Measurements from ENCODE around the gene JARID2.

The JARID2 gene

GRCh38 chr6:15489261-15489962, 243.5 kb downstream of the JARID2 start:
- TF ChIP-seq SPI1 (IDR thresholded peaks at IDR 0.05; ENCODE audit: low read depth, low read length): no peak
- TF ChIP-seq TAF1 (IDR thresholded peaks at IDR 0.05; ENCODE audit: low read depth, low read length): no peak
- TF ChIP-seq POU2F2 (IDR thresholded peaks at IDR 0.05; ENCODE audit: low read depth, low read length): no peak
- FAIRE-seq: no peak
- no peak for DNase-seq (ENCODE audit: insufficient read length, low spot score)

- FAIRE-seq (no peak), DNase-seq (ENCODE audit: insufficient read length, low spot score) (no peak)
- TF ChIP-seq POLR2AphosphoS5 (IDR thresholded peaks at IDR 0.05; ENCODE audit: low read depth, low read length) (no peak), TAF1 (IDR thresholded peaks at IDR 0.05; ENCODE audit: low read depth, low read length) (no peak), PAX5 (IDR thresholded peaks at IDR 0.05; ENCODE audit: insufficient read depth, low read length, severe bottlenecking) (no peak), POLR2A (IDR thresholded peaks at IDR 0.05; ENCODE audit: low read depth, low read length) (no peak), POU2F2 (IDR thresholded peaks at IDR 0.05; ENCODE audit: low read depth, low read length) (no peak), SPI1 (IDR thresholded peaks at IDR 0.05; ENCODE audit: low read depth, low read length) (no peak)
These were observed 244.6 kb downstream of the JARID2 start for GRCh38 chr6:15490242-15491100.

GRCh38 chr6:15491255-15491985, 245.6 kb downstream of the JARID2 start:
- peak; percentile 79 for FAIRE-seq
- peak; percentile 60 for DNase-seq (ENCODE audit: insufficient read length, low spot score)
- TF ChIP-seq POLR2AphosphoS5 (IDR thresholded peaks at IDR 0.05; ENCODE audit: low read depth, low read length) (no peak; the same call in 1 of the 2 replicates), SPI1 (IDR thresholded peaks at IDR 0.05; ENCODE audit: low read depth, low read length) (no peak), PAX5 (IDR thresholded peaks at IDR 0.05; ENCODE audit: insufficient read depth, low read length, severe bottlenecking) (no peak)

DNA sequence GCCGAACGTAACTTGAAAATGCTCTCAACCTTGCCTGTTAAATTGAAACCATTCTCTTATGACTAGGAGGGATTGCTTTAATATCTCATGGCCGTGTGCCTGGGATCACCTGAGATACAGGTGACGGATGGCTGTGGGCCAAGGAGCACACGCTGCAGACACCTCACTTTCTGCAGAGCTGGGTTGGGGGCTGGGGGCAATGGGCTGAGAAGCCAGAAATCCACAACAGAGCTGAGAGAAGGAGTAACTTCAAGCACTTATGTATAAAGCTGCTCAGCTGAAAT, 246.1 kb downstream of the JARID2 start:
- DNase-seq (ENCODE audit: insufficient read length, low spot score) (no peak), FAIRE-seq (no peak)
- TF ChIP-seq POLR2A (IDR thresholded peaks at IDR 0.05; ENCODE audit: low read depth, low read length) (no peak), POU2F2 (IDR thresholded peaks at IDR 0.05; ENCODE audit: low read depth, low read length) (no peak), PAX5 (IDR thresholded peaks at IDR 0.05; ENCODE audit: insufficient read depth, low read length, severe bottlenecking) (no peak), SPI1 (IDR thresholded peaks at IDR 0.05; ENCODE audit: low read depth, low read length) (no peak), POLR2AphosphoS5 (IDR thresholded peaks at IDR 0.05; ENCODE audit: low read depth, low read length) (no peak; the same call in 1 of the 2 replicates), TAF1 (IDR thresholded peaks at IDR 0.05; ENCODE audit: low read depth, low read length) (no peak)

DNA sequence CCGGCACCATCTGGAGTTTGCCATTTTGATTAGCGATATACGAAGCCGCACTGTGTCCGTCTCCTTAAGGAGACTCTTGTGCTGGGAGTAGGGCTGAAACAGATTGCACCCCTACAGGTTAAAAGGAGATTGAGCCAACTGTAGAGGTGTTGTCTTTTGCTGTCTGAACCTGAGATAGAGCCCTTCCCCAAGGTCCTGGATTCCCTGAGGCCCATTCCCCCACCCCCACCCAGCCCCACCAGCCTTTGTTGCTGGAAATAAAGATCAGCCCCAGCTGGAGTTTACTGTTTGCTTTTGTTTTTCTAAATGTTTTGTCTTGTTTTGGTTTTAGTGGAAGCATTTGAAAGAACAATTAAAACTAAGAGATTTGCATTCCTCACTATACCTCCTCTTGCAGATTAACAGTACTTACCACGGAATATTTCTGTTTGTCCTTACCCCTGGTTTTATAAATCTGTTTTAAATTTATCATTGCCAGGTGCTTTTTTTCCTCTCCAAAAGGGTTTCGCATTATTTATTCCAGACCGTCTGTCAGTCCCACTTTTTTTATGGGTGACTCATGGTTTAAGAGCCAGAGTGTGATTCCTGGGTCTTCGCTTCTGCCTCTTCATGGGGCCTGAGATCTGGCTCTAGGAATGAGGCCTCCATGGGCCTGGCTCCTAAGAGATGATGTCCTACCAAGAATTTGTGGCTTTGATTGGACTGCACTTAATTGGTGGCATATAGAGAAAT, 247.7 kb downstream of the JARID2 start:
- DNase-seq (ENCODE audit: insufficient read length, low spot score): no peak
- FAIRE-seq: no peak
- TF ChIP-seq POU2F2 (IDR thresholded peaks at IDR 0.05; ENCODE audit: low read depth, low read length) (no peak), TAF1 (IDR thresholded peaks at IDR 0.05; ENCODE audit: low read depth, low read length) (no peak), PAX5 (IDR thresholded peaks at IDR 0.05; ENCODE audit: insufficient read depth, low read length, severe bottlenecking) (no peak), POLR2A (IDR thresholded peaks at IDR 0.05; ENCODE audit: low read depth, low read length) (no peak), POLR2AphosphoS5 (IDR thresholded peaks at IDR 0.05; ENCODE audit: low read depth, low read length) (no peak), SPI1 (IDR thresholded peaks at IDR 0.05; ENCODE audit: low read depth, low read length) (no peak)

DNA sequence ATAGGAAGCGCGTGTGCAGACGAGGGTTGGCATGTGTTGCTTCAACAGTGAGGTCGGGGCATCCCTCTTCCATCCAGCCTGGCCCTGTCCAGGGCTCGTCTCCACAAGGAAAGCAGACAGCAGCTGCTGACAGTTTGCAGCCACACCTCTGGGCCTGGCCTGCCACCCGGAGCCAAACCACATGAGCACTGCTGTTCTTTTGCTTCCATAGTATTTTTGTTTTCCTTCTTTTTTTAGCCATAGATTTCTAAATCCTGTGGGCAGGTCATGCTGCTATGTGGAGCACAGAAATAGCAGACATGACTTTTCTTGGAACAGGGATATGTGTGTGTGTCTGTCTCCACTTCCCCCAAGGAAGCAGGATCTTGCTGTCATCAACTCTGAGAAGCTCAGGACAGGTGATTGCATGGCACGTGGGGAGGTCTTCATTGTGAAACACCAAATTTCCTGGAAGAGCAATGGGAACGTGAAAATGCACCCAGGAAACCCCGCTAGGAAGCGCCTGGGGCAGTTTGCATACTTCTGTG, 249.6 kb downstream of the JARID2 start:
- DNase-seq (ENCODE audit: insufficient read length, low spot score) (no peak), FAIRE-seq (no peak)
- no peak for TF ChIP-seq PAX5 (IDR thresholded peaks at IDR 0.05; ENCODE audit: insufficient read depth, low read length, severe bottlenecking)
- no peak for TF ChIP-seq POU2F2 (IDR thresholded peaks at IDR 0.05; ENCODE audit: low read depth, low read length)
- no peak for TF ChIP-seq POLR2A (IDR thresholded peaks at IDR 0.05; ENCODE audit: low read depth, low read length)
- no peak for TF ChIP-seq SPI1 (IDR thresholded peaks at IDR 0.05; ENCODE audit: low read depth, low read length)
- TF ChIP-seq POLR2AphosphoS5 (IDR thresholded peaks at IDR 0.05; ENCODE audit: low read depth, low read length): no peak
- TF ChIP-seq TAF1 (IDR thresholded peaks at IDR 0.05; ENCODE audit: low read depth, low read length): no peak

GRCh38 chr6:15496345-15497131, 250.7 kb downstream of the JARID2 start:
- TF ChIP-seq POLR2AphosphoS5 (IDR thresholded peaks at IDR 0.05; ENCODE audit: low read depth, low read length) (no peak), POU2F2 (IDR thresholded peaks at IDR 0.05; ENCODE audit: low read depth, low read length) (no peak), TAF1 (IDR thresholded peaks at IDR 0.05; ENCODE audit: low read depth, low read length) (no peak), SPI1 (IDR thresholded peaks at IDR 0.05; ENCODE audit: low read depth, low read length) (no peak), PAX5 (IDR thresholded peaks at IDR 0.05; ENCODE audit: insufficient read depth, low read length, severe bottlenecking) (no peak), POLR2A (IDR thresholded peaks at IDR 0.05; ENCODE audit: low read depth, low read length) (no peak)
- FAIRE-seq: no peak

GRCh38 chr6:15498640-15499039, 252.8 kb downstream of the JARID2 start:
- FAIRE-seq (no peak), DNase-seq (ENCODE audit: insufficient read length, low spot score) (no peak)
- TF ChIP-seq POLR2AphosphoS5 (IDR thresholded peaks at IDR 0.05; ENCODE audit: low read depth, low read length) (no peak), PAX5 (IDR thresholded peaks at IDR 0.05; ENCODE audit: insufficient read depth, low read length, severe bottlenecking) (no peak), TAF1 (IDR thresholded peaks at IDR 0.05; ENCODE audit: low read depth, low read length) (no peak), SPI1 (IDR thresholded peaks at IDR 0.05; ENCODE audit: low read depth, low read length) (no peak), POU2F2 (IDR thresholded peaks at IDR 0.05; ENCODE audit: low read depth, low read length) (no peak), POLR2A (IDR thresholded peaks at IDR 0.05; ENCODE audit: low read depth, low read length) (no peak)

More at GRCh38 chr6:15496345-15497131, 250.7 kb downstream of the JARID2 start:
- DNase-seq (ENCODE audit: insufficient read length, low spot score): no peak
